AG09309 (cell line): Measurements from ENCODE around the gene CLASP1.

Experiments
- DNase-seq: peaks from one replicate; pipeline ENCODE4 v3.0.0-alpha.2; 2010; ENCODE audit warnings: low read depth
- H3K4me3 ChIP-seq: 2 replicates; pipeline ENCODE4 v1.5.1; 2011; ENCODE audit warnings: mild to moderate bottlenecking, low read depth, low read length, moderate library complexity; ENCODE audit not compliant: control insufficient read depth
- CTCF ChIP-seq: IDR thresholded peaks from 2 replicates; pipeline ENCODE4 v1.5.1; 2011; ENCODE audit warnings: mild to moderate bottlenecking, low read depth, low read length, inconsistent platforms; ENCODE audit not compliant: insufficient read depth, control insufficient read depth; ENCODE audit errors: missing control alignments

The CLASP1 gene

GRCh38 chr2:121605820-121606733, 43.2 kb downstream of the CLASP1 start:
- no peak overlapping the region for H3K4me3 ChIP-seq
- no peak for DNase-seq
- TF ChIP-seq CTCF, result no peak

- no peak overlapping the region for H3K4me3 ChIP-seq
- DNase-seq, result no peak
- TF ChIP-seq CTCF, result no peak
These were observed 46.1 kb downstream of the CLASP1 start for GRCh38 chr2:121603185-121603584.

- no peak for DNase-seq
- no peak for TF ChIP-seq CTCF
- H3K4me3 ChIP-seq, result no peak overlapping the region
These were observed 49.2 kb downstream of the CLASP1 start for GRCh38 chr2:121599963-121600651.

GRCh38 chr2:121598087-121598486, 51.2 kb downstream of the CLASP1 start:
- no peak for TF ChIP-seq CTCF
- no peak overlapping the region for H3K4me3 ChIP-seq
- DNase-seq, result no peak

GRCh38 chr2:121596221-121597080, 52.8 kb downstream of the CLASP1 start:
- DNase-seq, result peak; percentile 5
- TF ChIP-seq CTCF, result peak; percentile 56
- H3K4me3 ChIP-seq, result no peak overlapping the region

- no peak for TF ChIP-seq CTCF
- H3K4me3 ChIP-seq, result no peak overlapping the region
- DNase-seq, result no peak
These were observed 54.0 kb downstream of the CLASP1 start for GRCh38 chr2:121595012-121595891.
